IMR-90 (cell line): Measurements from ENCODE around the gene AK1.

Source experiments
- CEBPB ChIP-seq: IDR thresholded peaks from 2 replicates; pipeline ENCODE4 v1.6.1; 2012; ENCODE audit warnings: low read depth, low read length, improper control_type of control experiment
- TF ChIP-seq, protein P1 (sequence below): conservative IDR thresholded peaks from 2 replicates; pipeline ENCODE4 v1.5.1; 2012; ENCODE audit warnings: mild to moderate bottlenecking, low read depth, low read length, improper control_type of control experiment

GRCh38 chr9:127918183-127919107, 41.0 kb upstream of the AK1 start:
- TF ChIP-seq, protein P1, sequence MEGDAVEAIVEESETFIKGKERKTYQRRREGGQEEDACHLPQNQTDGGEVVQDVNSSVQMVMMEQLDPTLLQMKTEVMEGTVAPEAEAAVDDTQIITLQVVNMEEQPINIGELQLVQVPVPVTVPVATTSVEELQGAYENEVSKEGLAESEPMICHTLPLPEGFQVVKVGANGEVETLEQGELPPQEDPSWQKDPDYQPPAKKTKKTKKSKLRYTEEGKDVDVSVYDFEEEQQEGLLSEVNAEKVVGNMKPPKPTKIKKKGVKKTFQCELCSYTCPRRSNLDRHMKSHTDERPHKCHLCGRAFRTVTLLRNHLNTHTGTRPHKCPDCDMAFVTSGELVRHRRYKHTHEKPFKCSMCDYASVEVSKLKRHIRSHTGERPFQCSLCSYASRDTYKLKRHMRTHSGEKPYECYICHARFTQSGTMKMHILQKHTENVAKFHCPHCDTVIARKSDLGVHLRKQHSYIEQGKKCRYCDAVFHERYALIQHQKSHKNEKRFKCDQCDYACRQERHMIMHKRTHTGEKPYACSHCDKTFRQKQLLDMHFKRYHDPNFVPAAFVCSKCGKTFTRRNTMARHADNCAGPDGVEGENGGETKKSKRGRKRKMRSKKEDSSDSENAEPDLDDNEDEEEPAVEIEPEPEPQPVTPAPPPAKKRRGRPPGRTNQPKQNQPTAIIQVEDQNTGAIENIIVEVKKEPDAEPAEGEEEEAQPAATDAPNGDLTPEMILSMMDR: peak; percentile 8; the same call in 1 of the 2 replicates
- no peak for TF ChIP-seq CEBPB
